ENCODE measurements around the gene PPP1R17.

- TF ChIP-seq, protein P1, sequence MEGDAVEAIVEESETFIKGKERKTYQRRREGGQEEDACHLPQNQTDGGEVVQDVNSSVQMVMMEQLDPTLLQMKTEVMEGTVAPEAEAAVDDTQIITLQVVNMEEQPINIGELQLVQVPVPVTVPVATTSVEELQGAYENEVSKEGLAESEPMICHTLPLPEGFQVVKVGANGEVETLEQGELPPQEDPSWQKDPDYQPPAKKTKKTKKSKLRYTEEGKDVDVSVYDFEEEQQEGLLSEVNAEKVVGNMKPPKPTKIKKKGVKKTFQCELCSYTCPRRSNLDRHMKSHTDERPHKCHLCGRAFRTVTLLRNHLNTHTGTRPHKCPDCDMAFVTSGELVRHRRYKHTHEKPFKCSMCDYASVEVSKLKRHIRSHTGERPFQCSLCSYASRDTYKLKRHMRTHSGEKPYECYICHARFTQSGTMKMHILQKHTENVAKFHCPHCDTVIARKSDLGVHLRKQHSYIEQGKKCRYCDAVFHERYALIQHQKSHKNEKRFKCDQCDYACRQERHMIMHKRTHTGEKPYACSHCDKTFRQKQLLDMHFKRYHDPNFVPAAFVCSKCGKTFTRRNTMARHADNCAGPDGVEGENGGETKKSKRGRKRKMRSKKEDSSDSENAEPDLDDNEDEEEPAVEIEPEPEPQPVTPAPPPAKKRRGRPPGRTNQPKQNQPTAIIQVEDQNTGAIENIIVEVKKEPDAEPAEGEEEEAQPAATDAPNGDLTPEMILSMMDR (conservative IDR thresholded peaks at IDR 0.05; ENCODE audit: low read length), result no peak
- TF ChIP-seq EZH2phosphoT487 (IDR thresholded peaks at IDR 0.05; ENCODE audit: borderline replicate concordance), result no peak
Measured at GRCh38 chr7:31751726-31752125, 64.7 kb downstream of the PPP1R17 start.

All from Loucy (cell line).